ENCODE data around the gene PEX5L. TPM values are rescaled to one million over a fixed set of nuclear protein-coding genes. Genes with fewer than 3 reads are reported as not detected.

The PEX5L gene
- polyA plus RNA-seq, 1 donor from 2014 or later: 1.0 TPM

GRCh38 chr3:179826247-179826637, 210.5 kb downstream of the PEX5L start:
- no peaks in the 10 kb centered on the region for H3K9me2 ChIP-seq (ENCODE audit: insufficient read depth, low read length)
- H3K27me3 ChIP-seq (ENCODE audit: insufficient read depth, low read depth, low read length): no peaks in the 10 kb centered on the region
- H3K9ac ChIP-seq (ENCODE audit: low read length): no peak overlapping the region
- H2AFZ ChIP-seq (ENCODE audit: low read depth, low read length): no peak overlapping the region
- no peaks in the 10 kb centered on the region for H3F3A ChIP-seq (ENCODE audit: insufficient read depth, low read length, poor library complexity, severe bottlenecking)
- H3K4me2 ChIP-seq (ENCODE audit: low read length): no peak overlapping the region
- H3K4me3 ChIP-seq (ENCODE audit: low read length): no peak overlapping the region
- no peak overlapping the region for H3K27ac ChIP-seq (ENCODE audit: low read length)
- no peaks in the 10 kb centered on the region for H3K36me3 ChIP-seq (ENCODE audit: insufficient read depth, low read length)
- H3K9me3 ChIP-seq (ENCODE audit: low read length): no peaks in the 10 kb centered on the region
- no peak for TF ChIP-seq EZH2 (IDR thresholded peaks at IDR 0.05; ENCODE audit: borderline replicate concordance, insufficient read depth, low read length, poor library complexity, severe bottlenecking)
- TF ChIP-seq TAF1 (IDR thresholded peaks at IDR 0.05; ENCODE audit: low read depth): no peak
- TF ChIP-seq SMC3 (conservative IDR thresholded peaks at IDR 0.05; ENCODE audit: poor library complexity): no peak
- no peak for TF ChIP-seq RAD21 (conservative IDR thresholded peaks at IDR 0.05)
- no peak for TF ChIP-seq CTCF (IDR thresholded peaks at IDR 0.05; ENCODE audit: poor library complexity, severe bottlenecking)
- no peak for TF ChIP-seq EP300 (conservative IDR thresholded peaks at IDR 0.05; ENCODE audit: poor library complexity, severe bottlenecking)
- no peak for TF ChIP-seq POLR2AphosphoS5 (IDR thresholded peaks at IDR 0.05)
- TF ChIP-seq MXI1 (conservative IDR thresholded peaks at IDR 0.05; ENCODE audit: poor library complexity, severe bottlenecking): no peak
- TF ChIP-seq REST (IDR thresholded peaks at IDR 0.05; ENCODE audit: borderline replicate concordance): no peak
- no peaks in the 10 kb centered on the region for H4K20me1 ChIP-seq (ENCODE audit: insufficient read depth)
- no peaks in the 10 kb centered on the region for H3K79me2 ChIP-seq (replicated peaks; ENCODE audit: insufficient read depth, low read length)

GRCh38 chr3:179825527-179826246, 211.1 kb downstream of the PEX5L start:
- H3K9ac ChIP-seq (ENCODE audit: low read length): no peak overlapping the region
- no peak overlapping the region for H3K4me2 ChIP-seq (ENCODE audit: low read length)
- TF ChIP-seq EZH2 (IDR thresholded peaks at IDR 0.05; ENCODE audit: borderline replicate concordance, insufficient read depth, low read length, poor library complexity, severe bottlenecking) (no peak), REST (IDR thresholded peaks at IDR 0.05; ENCODE audit: borderline replicate concordance) (no peak), MXI1 (conservative IDR thresholded peaks at IDR 0.05; ENCODE audit: poor library complexity, severe bottlenecking) (no peak), RAD21 (conservative IDR thresholded peaks at IDR 0.05) (no peak), POLR2AphosphoS5 (IDR thresholded peaks at IDR 0.05) (no peak), CTCF (IDR thresholded peaks at IDR 0.05; ENCODE audit: poor library complexity, severe bottlenecking) (no peak), SMC3 (conservative IDR thresholded peaks at IDR 0.05; ENCODE audit: poor library complexity) (no peak), EP300 (conservative IDR thresholded peaks at IDR 0.05; ENCODE audit: poor library complexity, severe bottlenecking) (no peak), TAF1 (IDR thresholded peaks at IDR 0.05; ENCODE audit: low read depth) (no peak)
- no peaks in the 10 kb centered on the region for H3K9me3 ChIP-seq (ENCODE audit: low read length)
- H3K36me3 ChIP-seq (ENCODE audit: insufficient read depth, low read length): no peaks in the 10 kb centered on the region
- no peak overlapping the region for H3K27ac ChIP-seq (ENCODE audit: low read length)
- no peaks in the 10 kb centered on the region for H3K79me2 ChIP-seq (replicated peaks; ENCODE audit: insufficient read depth, low read length)
- H2AFZ ChIP-seq (ENCODE audit: low read depth, low read length): no peak overlapping the region
- H3F3A ChIP-seq (ENCODE audit: insufficient read depth, low read length, poor library complexity, severe bottlenecking): no peaks in the 10 kb centered on the region
- no peaks in the 10 kb centered on the region for H3K9me2 ChIP-seq (ENCODE audit: insufficient read depth, low read length)
- H4K20me1 ChIP-seq (ENCODE audit: insufficient read depth): no peaks in the 10 kb centered on the region
- H3K27me3 ChIP-seq (ENCODE audit: insufficient read depth, low read depth, low read length): no peaks in the 10 kb centered on the region
- H3K4me3 ChIP-seq (ENCODE audit: low read length): no peak overlapping the region
